Measurements from ENCODE around the gene CYP1A1. TPM values are rescaled to one million over a fixed set of nuclear protein-coding genes. Genes with fewer than 3 reads are reported as not detected.

CYP1A1 gene
- total RNA-seq, 1 donor from 2014 or later = 0.91 TPM

DNA sequence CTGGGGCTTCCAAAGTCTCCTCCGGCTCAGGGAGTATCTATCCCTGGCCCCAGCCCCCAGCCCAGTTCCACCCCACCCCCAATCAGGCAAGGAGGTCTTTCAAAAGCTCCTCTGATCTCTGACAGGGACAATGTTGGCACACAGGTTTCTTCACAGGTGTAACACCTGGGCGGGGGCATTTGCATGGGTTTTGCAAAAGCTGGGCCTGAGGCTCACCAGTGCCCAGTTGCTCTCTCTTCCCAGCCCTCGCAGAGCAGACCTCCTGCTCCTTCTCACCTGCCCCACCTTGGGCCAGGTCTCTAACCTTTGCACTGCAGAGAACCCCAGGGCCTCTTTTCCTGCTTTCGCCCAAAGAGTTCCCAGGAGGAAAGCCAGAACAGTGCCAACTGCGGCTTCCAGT lies 48.0 kb upstream of the CYP1A1 start:
- no peaks in the 10 kb centered on the region for H3K9me3 Mint-ChIP-seq (ENCODE audit: unreplicated experiment)
- Histone ChIP-seq H3K4me1 (ENCODE audit: insufficient read depth, low read length) (peaks cover 4% of the 10 kb centered on the region), H3K9ac (ENCODE audit: low read length) (no peak overlapping the region), H3K4me3 (ENCODE audit: insufficient read depth, low read depth, low read length) (no peak overlapping the region), H3K9me3 (ENCODE audit: insufficient read depth, low read depth, low read length) (no peaks in the 10 kb centered on the region), H3K27ac (ENCODE audit: low read depth, low read length) (no peak overlapping the region), H3K4me2 (ENCODE audit: low read length) (no peak overlapping the region), H4K20me1 (ENCODE audit: insufficient read depth, low read length) (no peaks in the 10 kb centered on the region), H3K79me2 (ENCODE audit: insufficient read depth, low read length) (no peaks in the 10 kb centered on the region), H3K27me3 (ENCODE audit: insufficient read depth, low read length) (peaks cover 9% of the 10 kb centered on the region), H2AFZ (ENCODE audit: low read depth, low read length) (no peak overlapping the region), H3K36me3 (ENCODE audit: insufficient read depth, low read length) (no peaks in the 10 kb centered on the region)
- H3K4me3 Mint-ChIP-seq (ENCODE audit: unreplicated experiment) = no peak overlapping the region
- FAIRE-seq (no peak), DNase-seq (ENCODE audit: low read depth) (no peak)
- peaks cover 18% of the 10 kb centered on the region for H3K27me3 Mint-ChIP-seq (ENCODE audit: low read depth, unreplicated experiment)
- peaks cover 12% of the 10 kb centered on the region for H3K4me1 Mint-ChIP-seq (ENCODE audit: low read depth, unreplicated experiment)
- no peak for TF ChIP-seq CTCF (IDR thresholded peaks at IDR 0.05; ENCODE audit: insufficient read depth, low read depth, low read length)
- TF ChIP-seq EZH2 (IDR thresholded peaks at IDR 0.05; ENCODE audit: insufficient read depth, low read length) = no peak
- no peak overlapping the region for H3K27ac Mint-ChIP-seq (ENCODE audit: unreplicated experiment)
- no peaks in the 10 kb centered on the region for H3K36me3 Mint-ChIP-seq (ENCODE audit: low read depth, unreplicated experiment)

DNA sequence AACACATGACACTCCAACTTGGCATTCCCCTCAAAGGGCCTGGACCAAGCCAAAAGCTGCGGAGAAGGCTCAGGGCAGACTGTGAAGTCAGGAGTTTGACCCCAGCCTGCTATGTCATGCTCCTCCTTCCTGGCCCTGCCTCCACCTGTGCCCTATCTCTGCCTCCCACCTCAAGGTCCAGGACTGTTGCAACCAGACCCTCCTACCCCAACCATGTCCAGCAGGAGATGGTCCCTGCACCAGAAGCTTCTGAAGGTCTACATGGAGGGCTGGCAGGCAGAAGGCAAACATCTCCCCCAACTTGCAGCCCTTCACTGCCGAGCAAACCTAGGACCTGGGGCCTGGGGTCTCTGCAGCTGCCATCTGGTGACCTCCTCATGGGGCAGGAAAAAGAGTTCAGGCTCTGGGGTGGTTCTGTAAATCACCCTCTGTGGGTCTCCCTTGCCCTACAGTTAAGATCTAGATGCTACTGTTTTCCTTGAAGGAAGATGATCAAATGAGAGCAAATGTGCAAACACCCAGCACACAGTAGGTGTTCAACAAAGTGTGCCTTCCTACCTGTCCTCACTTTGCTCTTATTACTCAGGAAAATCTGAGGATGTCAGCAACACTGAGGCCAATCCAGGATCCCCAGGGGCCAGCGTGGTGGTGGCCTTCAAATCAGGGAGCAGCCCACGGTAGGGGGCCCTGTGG lies 45.0 kb upstream of the CYP1A1 start:
- Histone ChIP-seq H3K9me3 (ENCODE audit: insufficient read depth, low read depth, low read length) (no peaks in the 10 kb centered on the region), H3K9ac (ENCODE audit: low read length) (no peak overlapping the region), H3K27me3 (ENCODE audit: insufficient read depth, low read length) (peaks cover 13% of the 10 kb centered on the region), H3K4me3 (ENCODE audit: insufficient read depth, low read depth, low read length) (no peak overlapping the region), H3K36me3 (ENCODE audit: insufficient read depth, low read length) (no peaks in the 10 kb centered on the region), H2AFZ (ENCODE audit: low read depth, low read length) (no peak overlapping the region), H4K20me1 (ENCODE audit: insufficient read depth, low read length) (no peaks in the 10 kb centered on the region), H3K4me2 (ENCODE audit: low read length) (no peak overlapping the region), H3K79me2 (ENCODE audit: insufficient read depth, low read length) (no peaks in the 10 kb centered on the region), H3K27ac (ENCODE audit: low read depth, low read length) (no peak overlapping the region), H3K4me1 (ENCODE audit: insufficient read depth, low read length) (no peaks in the 10 kb centered on the region)
- TF ChIP-seq CTCF (IDR thresholded peaks at IDR 0.05; ENCODE audit: insufficient read depth, low read depth, low read length) (no peak), EZH2 (IDR thresholded peaks at IDR 0.05; ENCODE audit: insufficient read depth, low read length) (no peak)
- FAIRE-seq = no peak
- DNase-seq (ENCODE audit: low read depth) = no peak
- Mint-ChIP-seq H3K27ac (ENCODE audit: unreplicated experiment) (no peak overlapping the region), H3K9me3 (ENCODE audit: unreplicated experiment) (no peaks in the 10 kb centered on the region), H3K27me3 (ENCODE audit: low read depth, unreplicated experiment) (peaks cover 20% of the 10 kb centered on the region), H3K36me3 (ENCODE audit: low read depth, unreplicated experiment) (no peaks in the 10 kb centered on the region), H3K4me3 (ENCODE audit: unreplicated experiment) (peak overlapping the region; percentile 14), H3K4me1 (ENCODE audit: low read depth, unreplicated experiment) (peaks cover 2% of the 10 kb centered on the region)

GRCh38 chr15:74769463-74770025 lies 44.2 kb upstream of the CYP1A1 start:
- Histone ChIP-seq H3K79me2 (ENCODE audit: insufficient read depth, low read length) (no peaks in the 10 kb centered on the region), H4K20me1 (ENCODE audit: insufficient read depth, low read length) (no peaks in the 10 kb centered on the region), H3K4me1 (ENCODE audit: insufficient read depth, low read length) (no peaks in the 10 kb centered on the region), H3K27me3 (ENCODE audit: insufficient read depth, low read length) (peaks cover 13% of the 10 kb centered on the region), H2AFZ (ENCODE audit: low read depth, low read length) (no peak overlapping the region), H3K9me3 (ENCODE audit: insufficient read depth, low read depth, low read length) (no peaks in the 10 kb centered on the region), H3K36me3 (ENCODE audit: insufficient read depth, low read length) (no peaks in the 10 kb centered on the region), H3K27ac (ENCODE audit: low read depth, low read length) (no peak overlapping the region), H3K9ac (ENCODE audit: low read length) (no peak overlapping the region), H3K4me2 (ENCODE audit: low read length) (no peak overlapping the region), H3K4me3 (ENCODE audit: insufficient read depth, low read depth, low read length) (no peak overlapping the region)
- Mint-ChIP-seq H3K27ac (ENCODE audit: unreplicated experiment) (no peak overlapping the region), H3K27me3 (ENCODE audit: low read depth, unreplicated experiment) (peaks cover 19% of the 10 kb centered on the region), H3K9me3 (ENCODE audit: unreplicated experiment) (no peaks in the 10 kb centered on the region), H3K36me3 (ENCODE audit: low read depth, unreplicated experiment) (no peaks in the 10 kb centered on the region), H3K4me1 (ENCODE audit: low read depth, unreplicated experiment) (peaks cover 2% of the 10 kb centered on the region), H3K4me3 (ENCODE audit: unreplicated experiment) (no peak overlapping the region)
- DNase-seq (ENCODE audit: low read depth) (no peak), FAIRE-seq (no peak)
- TF ChIP-seq CTCF (IDR thresholded peaks at IDR 0.05; ENCODE audit: insufficient read depth, low read depth, low read length) = no peak
- no peak for TF ChIP-seq EZH2 (IDR thresholded peaks at IDR 0.05; ENCODE audit: insufficient read depth, low read length)
